Endothelial cell of umbilical vein (primary cell): ENCODE measurements around the gene STK11IP. TPM values are rescaled to one million over a fixed set of nuclear protein-coding genes. Genes with fewer than 3 reads are reported as not detected.

ENCODE experiments used
- BruUV-seq: library from RNA; stranded (reverse); fragments of 400-500 nt; replicated peaks from 2 replicates; lab custom pipeline; 2021; lab: Mats Ljungman, UMichigan
- CTCF ChIA-PET: fragments of 300-600, 350-600 bp; sonication (Branson Sonifier 250); formaldehyde crosslinking; loops from one replicate; lab custom pipeline; 2021; ENCODE audit warnings: antibody characterized with exemption, inconsistent platforms; lab: Charles Lee
- POLR2A ChIA-PET: fragments of 300-600, 350-600 bp; sonication (Branson Sonifier 250); formaldehyde crosslinking; loops from one replicate; lab custom pipeline; 2021; ENCODE audit warnings: antibody characterized with exemption, inconsistent platforms; lab: Charles Lee
- DNase-seq: peaks from one replicate; pipeline ENCODE4 v3.0.0-alpha.2; 2011; ENCODE audit warnings: low read depth, low spot score
- FAIRE-seq: peaks from 2 replicates; lab custom pipeline; 2011; peaks lifted over from hg19 to GRCh38; lab: Jason Lieb, UNC
- H2AFZ ChIP-seq: 2 replicates; pipeline ENCODE4 v1.6.0; 2012; ENCODE audit warnings: low read depth, low read length, control low read depth, inconsistent platforms
- H3K27ac ChIP-seq: 2 replicates; pipeline ENCODE4 v1.5.1; 2011; ENCODE audit warnings: low read depth, mild to moderate bottlenecking, control low read depth, low read length, moderate library complexity; ENCODE audit not compliant: insufficient read depth
- H3K27me3 ChIP-seq, 2 experiments: 2 replicates each; pipeline versions ENCODE4 v1.6.0 to v1.6.1; 2011; ENCODE audit warnings: low read length in 2 of 2, mixed read lengths in 1 of 2; ENCODE audit not compliant: control insufficient read depth in 2 of 2, insufficient read depth in 2 of 2
- H3K36me3 ChIP-seq, 2 experiments: 2 replicates in 1 of 2; 3 replicates in 1 of 2; pipeline ENCODE4 v1.5.1; 2011; ENCODE audit warnings: low read length in 2 of 2, mild to moderate bottlenecking in 1 of 2, moderate library complexity in 1 of 2; ENCODE audit not compliant: control insufficient read depth in 2 of 2, insufficient read depth in 2 of 2; ENCODE audit errors: extremely low read depth in 1 of 2
- H3K4me1 ChIP-seq: 3 replicates; pipeline ENCODE4 v1.5.1; 2011; ENCODE audit warnings: mild to moderate bottlenecking, low read length; ENCODE audit not compliant: control insufficient read depth, insufficient read depth; ENCODE audit errors: extremely low read depth
- H3K4me2 ChIP-seq: 2 replicates; pipeline ENCODE4 v1.6.1; 2011; ENCODE audit warnings: low read length, control low read depth, mixed read lengths; ENCODE audit not compliant: insufficient read depth
- H3K4me3 ChIP-seq, 3 experiments: fragments of 200-600 bp in 1 of 3; sonication (generic), shearing (Covaris generic) in 1 of 3; replicated peaks in 1 of 3; 2 replicates each; pipeline ENCODE4 v1.5.1; 2011 to 2016; ENCODE audit warnings: control low read depth in 3 of 3, low read length in 3 of 3, mild to moderate bottlenecking in 2 of 3, inconsistent platforms in 1 of 3, low read depth in 1 of 3, moderate library complexity in 1 of 3; ENCODE audit not compliant: insufficient read depth in 1 of 3
- H3K79me2 ChIP-seq: 2 replicates; pipeline ENCODE4 v1.6.0; 2012; ENCODE audit warnings: low read length, inconsistent platforms; ENCODE audit not compliant: control insufficient read depth, insufficient read depth
- H3K9ac ChIP-seq: replicated peaks from 2 replicates; pipeline ENCODE3; 2011; ENCODE audit warnings: low read length, control low read depth; ENCODE audit not compliant: insufficient read depth; ENCODE audit errors: extremely low read depth
- H3K9me1 ChIP-seq: replicated peaks from 3 replicates; pipeline ENCODE4 v1.6.0; 2011; ENCODE audit warnings: mild to moderate bottlenecking, low read length; ENCODE audit not compliant: control insufficient read depth, insufficient read depth; ENCODE audit errors: extremely low read depth
- H3K9me3 ChIP-seq: replicated peaks from 2 replicates; pipeline ENCODE4 v1.5.1; 2012; ENCODE audit warnings: low read length, inconsistent platforms; ENCODE audit not compliant: control insufficient read depth, insufficient read depth
- H4K20me1 ChIP-seq: replicated peaks from 2 replicates; pipeline ENCODE3; 2011; ENCODE audit warnings: mild to moderate bottlenecking, low read length; ENCODE audit not compliant: control insufficient read depth, insufficient read depth; ENCODE audit errors: extremely low read depth
- CTCF ChIP-seq, 2 donors: IDR thresholded peaks; 1 replicate in 1 of 2; 2 replicates in 1 of 2; pipeline ENCODE4 v1.5.1; 2011; ENCODE audit warnings: low read length in 2 of 2, mild to moderate bottlenecking in 2 of 2, moderate library complexity in 2 of 2, control low read depth in 1 of 2, inconsistent platforms in 1 of 2, low read depth in 1 of 2; ENCODE audit not compliant: insufficient read depth in 1 of 2; ENCODE audit errors: extremely low read depth in 1 of 2
- EZH2 ChIP-seq: IDR thresholded peaks from 2 replicates; pipeline ENCODE4 v1.6.1; 2012; ENCODE audit warnings: borderline replicate concordance, low read depth, mild to moderate bottlenecking, moderate library complexity, low read length, inconsistent platforms; ENCODE audit not compliant: severe bottlenecking
- FOS ChIP-seq: IDR thresholded peaks from 2 replicates; pipeline ENCODE4 v1.6.1; 2011; ENCODE audit warnings: mild to moderate bottlenecking, low read length, moderate library complexity, borderline replicate concordance; ENCODE audit not compliant: insufficient read depth
- GATA2 ChIP-seq: IDR thresholded peaks from 2 replicates; pipeline ENCODE4 v1.7.0; 2011; ENCODE audit warnings: low read depth, mild to moderate bottlenecking, moderate library complexity, mixed read lengths, low read length; ENCODE audit not compliant: insufficient read length, insufficient read depth
- JUN ChIP-seq: IDR thresholded peaks from 2 replicates; pipeline ENCODE4 v1.6.1; 2011; ENCODE audit warnings: borderline replicate concordance, low read depth; ENCODE audit not compliant: insufficient read length, insufficient read depth
- MAX ChIP-seq: IDR thresholded peaks from 2 replicates; pipeline ENCODE4 v1.6.1; 2011; ENCODE audit not compliant: insufficient read depth, insufficient read length
- MYC ChIP-seq: IDR thresholded peaks from one replicate; pipeline ENCODE4 v1.6.1; 2011; ENCODE audit warnings: mild to moderate bottlenecking, low read depth, low read length
- POLR2A ChIP-seq: IDR thresholded peaks from 2 replicates; pipeline ENCODE4 v1.6.1; 2012; ENCODE audit warnings: low read depth, mild to moderate bottlenecking, control low read depth, low read length
- POLR2AphosphoS5 ChIP-seq: IDR thresholded peaks from 2 replicates; pipeline ENCODE4 v1.6.1; 2012; ENCODE audit warnings: low read depth, mild to moderate bottlenecking, control low read depth, low read length, moderate library complexity; ENCODE audit not compliant: insufficient read depth
- dilution Hi-C: fragments of 300-500 bp; cut with MboI; formaldehyde crosslinking; loops from one replicate; pipeline ENCODE4 v1.15.0; 2019; ENCODE audit warnings: low sequenced_read_pairs; ENCODE audit not compliant: extremely low pct_ligation_motif_present
- intact Hi-C: fragments of 100-400 bp; cut with micrococcal nuclease; formaldehyde crosslinking; loops from one replicate; pipeline ENCODE4 v1.10.0; 2022
- polyA plus RNA-seq, 4 experiments: library from polyadenylated mRNA; depleted of rRNA in 3 of 4; stranded (reverse) in 3 of 4; unstranded in 1 of 4; fragments of >200 nt; gene quantifications; 2 replicates each; pipeline versions ENCODE4 v1.2.1 to v1.2.3, GENCODE V29; 2011 to 2012; ENCODE audit warnings: missing spikeins in 1 of 4
- total RNA-seq: library from RNA; stranded (reverse); gene quantifications from 2 replicates; pipeline ENCODE4 v1.2.3, GENCODE V29; 2021

Gene STK11IP
- total and polyA plus RNA-seq, 2 donors (not counting 3 experiments of a cell fraction or from before 2014, with no cell fraction given) = 17.7 to 19.2 TPM

GRCh38 chr2:219619235-219619634 lies 21.6 kb downstream of the STK11IP start:
- H3K4me1 ChIP-seq = no peaks in the 10 kb centered on the region
- BruUV-seq = no TSS peak
- H2AFZ ChIP-seq = no peak overlapping the region
- H3K27ac ChIP-seq = no peak overlapping the region
- dilution Hi-C loops (no loop called here), intact Hi-C loops (no loop called here)
- POLR2A ChIA-PET = no interaction called here
- H4K20me1 ChIP-seq = no peaks in the 10 kb centered on the region
- no peak overlapping the region for H3K4me2 ChIP-seq
- peaks cover 0 to 5% of the 10 kb centered on the region in 2 experiments for H3K36me3 ChIP-seq
- TF ChIP-seq FOS = no peak
- TF ChIP-seq POLR2A = no peak
- no peak for TF ChIP-seq EZH2
- no peak for TF ChIP-seq MYC
- TF ChIP-seq GATA2 = no peak
- TF ChIP-seq JUN = no peak
- TF ChIP-seq POLR2AphosphoS5 = no peak
- TF ChIP-seq CTCF (IDR thresholded peaks at IDR 0.05; ENCODE audit: extremely low read depth in 1 of 2, insufficient read depth in 1 of 2, low read depth in 1 of 2, low read length in 2 of 2) = no peak
- TF ChIP-seq MAX = no peak
- no peak for FAIRE-seq
- CTCF ChIA-PET = interaction anchor here (0.8 to 1.3 kb wide), 2 partner anchors 24 to 109 kb away, joined by 4 to 5 read pairs; no protein-coding TSS in a partner anchor
- H3K4me3 ChIP-seq = no peak overlapping the region
- no peaks in the 10 kb centered on the region for H3K79me2 ChIP-seq
- H3K9me3 ChIP-seq = no peaks in the 10 kb centered on the region
- H3K9me1 ChIP-seq = no peaks in the 10 kb centered on the region
- DNase-seq = no peak
- H3K27me3 ChIP-seq = peaks cover 0 to 5% of the 10 kb centered on the region in 2 experiments
- H3K9ac ChIP-seq = no peak overlapping the region
